ENCODE results near the gene KIF26B.
"Not testable (repeated sequence)": the region's sequence is repeated elsewhere in the genome, so short reads cannot be mapped to it uniquely, and the experiment has no call there.

KIF26B gene

DNA sequence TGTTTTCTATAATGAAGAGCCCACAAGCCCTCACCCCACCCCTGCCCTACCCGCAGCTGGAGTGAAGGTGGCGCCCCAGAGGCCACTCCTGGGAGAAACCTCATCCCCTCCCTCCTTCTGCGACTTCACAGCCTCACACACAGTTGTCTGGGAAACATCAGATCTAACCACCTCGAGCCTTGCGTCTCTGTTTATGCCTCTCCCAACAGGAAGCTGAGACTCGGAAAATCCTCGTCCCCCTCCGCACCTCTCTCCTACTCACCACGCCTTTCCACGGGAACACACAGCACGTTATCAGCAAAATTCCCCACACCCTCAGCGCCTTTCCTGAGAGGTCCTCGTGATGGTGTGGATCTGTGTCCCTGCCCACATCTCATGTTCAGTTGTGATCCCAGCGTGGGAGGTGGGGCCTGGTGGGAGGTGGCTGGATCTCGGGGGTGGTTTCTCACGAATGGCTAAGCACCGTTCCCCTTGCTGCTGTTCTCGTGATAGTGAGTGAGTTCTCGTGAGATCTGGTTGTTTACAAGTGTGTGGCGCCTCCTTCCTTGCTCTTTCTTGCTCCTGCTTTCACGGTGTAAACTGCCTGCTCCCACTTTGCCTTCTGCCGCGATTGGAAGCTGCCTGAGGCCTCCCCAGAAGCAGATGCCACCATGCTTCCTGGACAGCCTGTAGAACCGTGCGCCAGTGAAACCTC, 190.6 kb downstream of the KIF26B start:
- DNase-seq (ENCODE audit: low read depth in 2 of 3, low spot score in 1 of 3): no peak

DNA sequence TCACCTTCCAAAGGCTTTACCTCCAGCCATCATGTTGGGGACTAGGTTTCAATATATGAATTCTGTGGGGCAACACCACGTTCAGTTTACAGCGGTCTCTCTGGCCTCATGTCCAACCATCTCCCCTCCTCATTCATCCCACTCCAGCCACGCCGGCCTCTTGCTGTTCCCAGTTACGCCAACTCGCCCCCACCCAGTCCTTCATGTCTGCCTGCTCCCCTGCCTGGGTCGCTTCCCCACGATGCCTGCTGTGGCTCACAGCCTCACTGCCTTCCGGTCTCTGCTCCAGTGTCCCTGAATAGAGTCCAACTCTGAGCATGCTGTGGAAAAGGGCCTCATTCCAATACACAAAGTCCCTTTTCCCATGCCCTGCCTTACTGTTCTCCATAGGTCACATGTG, 193.8 kb downstream of the KIF26B start:
- no peak for DNase-seq (ENCODE audit: low read depth in 2 of 3, low spot score in 1 of 3)

DNA sequence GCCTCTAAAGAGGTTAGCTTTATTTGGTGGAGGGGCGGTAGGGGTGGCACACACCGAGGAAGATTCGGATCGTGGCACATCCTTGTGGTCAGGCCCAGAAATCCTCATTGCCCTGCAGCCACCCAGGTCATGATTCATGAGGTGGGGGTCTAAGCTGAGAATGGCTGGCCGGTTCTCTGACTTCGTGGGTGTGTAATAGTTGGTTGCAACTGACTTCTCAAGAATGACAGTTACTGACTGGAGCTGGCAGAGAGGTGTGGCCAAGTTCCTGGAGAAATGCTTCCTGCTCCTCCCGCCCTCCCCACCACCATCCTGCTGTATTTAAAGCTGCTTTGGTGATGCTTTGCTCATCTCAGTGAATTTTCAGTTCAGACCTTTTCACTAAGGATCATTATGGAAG, 198.6 kb downstream of the KIF26B start:
- DNase-seq (ENCODE audit: low read depth in 2 of 3, low spot score in 1 of 3): no peak

DNA sequence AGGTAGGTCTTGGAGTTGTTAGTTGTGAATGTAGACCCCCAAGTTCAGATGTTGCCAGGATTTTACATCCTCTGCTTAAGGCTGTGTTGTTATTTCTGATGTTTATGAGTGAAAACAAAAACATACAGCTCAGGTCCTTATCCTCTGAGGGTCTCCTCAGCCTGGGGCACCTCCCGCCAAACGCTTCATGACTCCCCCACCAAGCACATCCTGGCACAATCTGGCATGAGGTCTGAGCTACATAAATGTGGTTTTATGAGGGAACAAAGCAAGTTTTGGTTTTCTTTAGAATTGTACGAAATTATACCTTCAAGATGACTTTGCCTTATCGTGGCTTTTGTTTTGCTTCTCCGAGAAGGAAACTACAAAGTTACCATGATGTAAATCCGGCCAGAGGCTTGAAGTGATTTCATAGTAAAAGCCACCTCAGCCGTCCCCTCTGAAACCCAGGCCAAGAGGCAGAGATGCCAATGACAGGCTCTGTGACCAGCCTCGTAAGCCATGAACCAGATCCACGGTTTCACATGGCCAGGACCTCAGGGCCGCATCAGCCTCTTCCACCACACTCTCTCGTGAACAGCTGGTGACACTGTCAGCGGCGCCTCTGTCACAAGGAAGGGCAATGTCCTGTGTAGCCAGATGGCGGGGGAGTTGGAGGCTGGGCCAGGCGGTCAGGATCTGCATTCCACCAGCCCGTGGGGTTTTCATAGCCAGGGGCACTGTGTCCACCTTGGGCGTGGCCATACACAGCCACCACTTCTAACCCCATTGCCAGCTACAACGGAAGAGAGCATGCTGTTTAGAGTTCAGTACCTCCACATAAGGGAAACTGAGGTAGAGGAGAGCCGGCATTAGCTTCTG, 199.4 kb downstream of the KIF26B start:
- no peak for DNase-seq (ENCODE audit: low read depth in 2 of 3, low spot score in 1 of 3)

DNA sequence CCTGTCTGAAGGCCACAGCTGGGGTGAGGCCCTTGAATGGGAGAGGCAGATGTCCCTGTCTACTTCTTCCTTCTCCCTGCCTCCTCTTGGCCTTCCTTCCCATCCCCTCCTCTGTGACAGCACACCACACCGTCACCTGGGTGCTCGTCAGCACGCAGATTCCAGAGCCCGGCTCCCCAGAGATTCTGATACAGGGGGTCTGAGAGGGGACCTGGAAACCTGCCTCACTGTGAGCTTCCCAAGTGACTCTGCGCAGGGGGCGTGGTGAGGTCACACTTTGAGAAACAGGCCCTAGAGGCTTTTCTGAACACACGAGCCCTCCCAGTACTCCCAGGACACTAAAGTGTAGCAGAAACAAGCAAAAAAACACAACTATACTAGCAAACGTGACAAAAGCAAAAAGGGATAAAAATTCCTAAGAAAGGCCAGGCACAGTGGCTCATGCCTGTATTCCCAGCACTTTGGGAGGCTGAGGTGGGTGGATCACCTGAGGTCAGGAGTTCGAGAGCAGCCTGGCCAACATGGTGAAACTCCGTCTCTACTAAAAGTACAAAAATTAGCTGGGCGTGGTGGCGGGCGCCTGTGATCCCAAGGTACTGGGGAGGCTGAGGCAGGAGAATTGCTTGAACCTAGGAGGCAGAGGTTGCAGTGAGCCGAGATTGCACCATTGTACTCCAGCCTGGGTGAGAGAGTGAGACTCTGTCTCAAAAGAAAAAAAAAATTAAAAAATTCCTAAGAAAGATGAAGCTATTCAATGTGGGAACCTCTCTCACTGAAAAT, 201.3 kb downstream of the KIF26B start:
- not testable (repeated sequence) for DNase-seq (ENCODE audit: low read depth in 2 of 3, low spot score in 1 of 3)

DNA sequence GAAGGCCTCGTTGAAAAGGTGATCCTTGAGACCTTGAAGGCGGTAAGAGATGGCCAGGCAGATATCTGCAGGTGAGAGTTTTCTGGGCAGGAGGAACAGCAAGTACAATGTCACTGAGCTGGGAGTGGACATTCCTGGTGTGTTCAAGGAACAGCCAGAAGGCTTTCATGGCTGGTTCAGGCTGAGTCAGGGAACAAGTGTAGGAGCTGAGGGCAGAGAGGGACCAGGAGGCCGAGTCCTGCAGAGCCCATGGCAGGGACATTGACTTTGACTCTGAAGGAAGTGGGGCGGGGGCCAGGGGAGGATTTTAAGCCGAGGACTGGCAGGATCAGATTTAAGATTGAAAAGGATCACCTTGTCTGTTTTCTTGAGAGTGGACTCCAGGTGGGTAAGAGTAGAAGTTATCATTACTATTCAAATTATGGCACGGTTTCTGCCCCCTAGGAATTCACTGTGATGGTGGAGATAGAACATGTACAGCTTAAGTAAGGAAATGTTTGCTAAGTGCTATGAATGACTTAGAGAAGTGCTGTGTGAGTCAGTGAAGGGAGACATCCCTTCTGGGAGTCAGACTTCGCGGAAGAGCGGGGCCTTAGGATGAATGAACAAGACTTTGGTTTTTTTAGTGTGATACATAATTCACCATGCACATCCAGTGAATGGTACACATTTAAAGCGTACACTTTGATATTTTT, 202.3 kb downstream of the KIF26B start:
- DNase-seq (ENCODE audit: low read depth in 2 of 3, low spot score in 1 of 3): no peak

DNA sequence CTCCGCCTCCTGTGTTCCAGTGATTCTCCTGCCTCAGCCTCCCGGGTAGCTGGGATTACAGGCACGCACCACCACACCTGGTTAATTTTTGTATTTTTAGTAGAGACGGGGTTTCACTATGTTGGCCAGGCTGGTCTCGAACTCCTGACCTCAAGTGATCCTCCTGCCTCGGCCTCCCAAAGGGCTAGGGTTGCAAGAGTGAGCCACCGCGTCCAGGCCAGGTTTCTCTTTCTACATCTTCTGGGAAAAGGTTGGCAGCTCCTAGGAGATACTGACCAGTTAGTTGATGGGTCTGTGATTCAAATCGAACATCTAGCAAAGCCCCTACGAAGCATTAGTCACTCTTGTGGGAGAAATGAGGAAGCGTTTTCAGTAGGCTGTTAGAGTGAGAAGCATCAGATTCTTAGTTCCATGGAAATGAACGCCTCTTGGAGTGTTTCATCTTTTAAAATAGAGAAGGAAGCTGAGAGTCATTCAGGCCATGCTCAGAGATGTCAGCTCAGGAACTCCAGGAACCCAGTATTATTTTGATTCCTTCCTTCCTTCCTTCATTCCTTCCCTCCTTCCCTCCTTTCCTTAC, 204.4 kb downstream of the KIF26B start:
- not testable (repeated sequence) for DNase-seq (ENCODE audit: low read depth in 2 of 3, low spot score in 1 of 3)

DNA sequence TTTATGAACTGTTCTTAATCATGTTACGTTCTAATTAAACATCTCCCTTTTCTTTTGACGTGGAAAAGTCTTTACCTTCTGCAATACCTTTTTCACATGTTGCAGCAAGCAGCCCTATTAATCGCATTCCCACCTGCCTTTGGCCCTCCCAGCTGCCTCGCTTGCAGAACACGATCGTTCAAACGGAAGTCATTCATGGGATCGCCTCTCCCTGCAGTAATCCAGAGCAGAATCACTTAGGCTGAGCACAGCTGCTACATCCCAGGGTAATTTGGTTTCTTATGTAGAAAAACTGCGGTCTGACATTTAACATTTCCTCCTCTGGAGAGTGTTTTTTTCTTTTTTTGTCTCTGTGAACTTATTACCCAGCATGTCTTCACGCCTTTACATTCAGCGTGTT, 206.3 kb downstream of the KIF26B start:
- DNase-seq (ENCODE audit: low read depth in 2 of 3, low spot score in 1 of 3): no peak

DNA sequence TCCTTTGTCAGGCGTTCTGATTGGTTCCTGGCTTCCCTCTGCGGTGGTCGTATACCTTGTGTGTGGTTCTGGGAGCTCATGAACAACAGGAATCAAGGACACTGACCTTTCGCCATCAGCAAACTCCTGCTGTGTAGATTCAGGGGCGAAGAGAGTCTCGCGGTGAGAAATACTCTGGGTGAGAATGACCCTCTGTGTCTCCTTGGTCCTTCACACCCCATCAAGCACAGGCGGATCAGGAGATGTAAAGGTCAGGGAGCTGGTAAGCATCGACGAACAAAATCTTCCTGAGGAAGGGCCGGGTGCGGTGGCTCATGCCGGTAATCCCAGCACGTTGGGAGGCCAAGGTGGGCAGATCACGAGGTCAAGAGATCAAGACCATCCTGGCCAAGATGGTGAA, 207.2 kb downstream of the KIF26B start:
- no peak for DNase-seq (ENCODE audit: low read depth in 2 of 3, low spot score in 1 of 3)

DNA sequence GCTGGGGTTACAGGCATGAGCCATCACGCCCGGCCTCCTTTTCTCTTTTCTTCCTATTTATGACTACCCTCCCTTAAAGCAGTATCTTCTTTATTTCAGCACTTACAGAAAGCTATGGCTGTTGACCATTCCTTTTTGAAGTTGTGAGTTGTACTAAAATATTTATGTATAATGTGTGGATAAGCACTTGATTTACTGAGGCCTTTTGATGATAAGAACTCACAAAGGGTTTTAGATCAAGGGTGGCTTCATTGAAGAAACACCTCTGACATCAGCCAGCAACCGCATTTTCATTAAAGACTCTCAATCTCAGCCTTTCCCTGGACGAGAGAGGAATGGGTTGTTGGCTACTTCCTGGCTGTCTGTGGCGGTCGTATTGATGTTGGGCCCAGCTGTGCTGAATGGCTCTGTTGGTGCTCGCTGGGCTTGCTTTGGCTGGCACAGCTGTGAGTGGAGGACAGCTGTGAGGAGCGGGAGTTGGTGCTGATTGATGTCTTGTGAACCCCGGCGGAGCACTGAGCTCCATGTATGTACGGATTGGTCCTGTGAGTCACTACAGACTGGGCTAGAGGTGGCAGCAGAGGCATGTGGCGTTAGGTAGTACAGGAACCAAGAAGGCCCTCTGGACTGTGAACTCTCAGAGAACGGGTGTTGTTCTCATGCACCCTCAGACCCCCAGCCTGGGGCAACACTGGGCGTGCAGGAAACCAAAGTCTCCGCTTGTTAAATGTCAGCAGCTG, 208.8 kb downstream of the KIF26B start:
- DNase-seq (ENCODE audit: low read depth in 2 of 3, low spot score in 1 of 3): no peak

DNA sequence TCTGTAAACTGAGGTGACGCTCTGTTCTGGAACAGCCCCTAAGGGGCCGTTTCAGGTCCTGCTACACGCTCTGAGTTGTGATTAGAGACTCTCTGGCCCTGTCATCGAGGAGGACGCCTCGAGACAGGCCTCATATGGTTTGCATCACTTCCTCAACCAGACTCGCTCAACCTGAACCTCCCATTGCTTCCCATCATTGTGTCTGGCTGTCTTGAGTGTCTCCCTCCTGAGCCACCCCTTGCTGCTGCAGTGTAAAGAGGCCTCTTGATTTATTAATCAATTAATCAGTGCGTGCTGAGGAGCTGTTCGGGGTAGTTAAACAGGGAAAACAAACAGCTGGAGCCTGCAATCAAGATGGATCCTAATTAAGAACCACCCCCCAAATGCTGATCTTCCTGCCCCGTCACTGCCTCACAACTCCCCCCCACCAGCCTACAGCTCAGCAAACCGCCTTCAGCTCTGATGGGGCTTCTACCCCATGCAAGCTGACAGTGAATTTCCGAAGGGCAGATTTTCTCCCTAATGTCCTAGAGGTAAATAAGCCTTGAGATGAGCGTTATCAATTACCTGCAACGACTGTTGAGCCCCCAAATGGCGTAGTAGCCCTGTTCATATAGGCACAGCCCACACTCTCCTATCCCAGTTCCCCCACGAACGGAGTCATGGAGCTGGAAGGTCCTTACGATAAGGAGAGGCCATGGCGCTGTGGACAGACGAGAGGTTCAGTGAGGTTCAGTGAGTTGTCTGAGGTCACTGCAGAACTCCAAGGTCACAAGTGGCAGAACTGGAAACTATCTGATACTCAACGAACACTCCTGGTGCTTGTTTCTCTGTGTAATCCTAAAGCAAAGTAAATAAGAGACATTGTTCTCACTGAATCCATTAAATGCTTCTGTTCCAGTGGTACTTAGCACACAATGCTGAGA, 210.6 kb downstream of the KIF26B start:
- DNase-seq (ENCODE audit: low read depth in 2 of 3, low spot score in 1 of 3): no peak

DNA sequence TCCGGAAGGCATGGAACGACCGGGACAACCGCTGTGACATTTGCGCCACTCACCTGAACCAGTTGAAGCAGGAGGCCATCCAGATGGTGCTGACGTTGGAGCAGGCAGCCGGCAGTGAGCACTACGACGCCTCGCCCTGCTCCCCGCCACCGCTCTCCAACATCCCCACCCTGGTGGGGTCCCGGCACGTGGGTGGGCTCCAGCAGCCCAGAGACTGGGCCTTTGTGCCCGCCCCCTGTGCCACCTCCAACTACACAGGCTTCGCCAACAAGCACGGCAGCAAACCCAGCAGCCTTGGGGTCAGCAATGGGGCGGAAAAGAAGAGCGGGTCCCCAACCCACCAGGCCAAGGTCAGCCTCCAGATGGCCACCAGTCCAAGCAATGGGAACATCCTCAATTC, 212.1 kb downstream of the KIF26B start:
- no peak for DNase-seq (ENCODE audit: low read depth in 2 of 3, low spot score in 1 of 3)

DNA sequence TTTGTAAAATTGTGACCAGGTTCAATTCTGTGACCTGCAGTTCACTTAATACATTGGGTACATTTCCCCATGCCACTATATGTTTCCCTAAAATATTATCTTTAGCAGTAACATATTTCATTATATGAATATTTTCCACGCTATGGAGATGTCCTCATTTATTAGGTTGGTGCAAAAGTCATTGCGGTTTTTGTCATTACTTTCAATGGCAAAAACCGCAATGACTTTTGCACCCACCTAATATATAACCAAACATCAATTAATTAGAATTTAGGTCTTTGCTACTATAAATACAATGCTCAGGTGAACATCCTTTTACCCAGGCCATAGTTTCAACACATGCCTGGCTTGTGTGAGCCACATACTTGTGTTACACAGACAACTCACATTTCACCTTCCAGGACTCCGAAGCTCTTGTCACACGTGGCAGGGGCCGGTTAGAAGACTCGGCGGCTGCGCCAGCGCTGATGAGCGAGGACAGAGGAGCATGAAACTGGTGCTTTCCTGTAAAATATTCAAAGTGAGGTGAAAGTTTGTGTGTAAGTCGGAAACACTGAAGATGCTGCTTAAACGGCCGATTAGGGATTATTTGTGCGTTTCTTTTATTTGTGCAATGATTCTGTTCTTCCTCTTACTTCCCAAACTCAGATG, 215.5 kb downstream of the KIF26B start:
- DNase-seq (ENCODE audit: low read depth in 2 of 3, low spot score in 1 of 3): no peak

DNA sequence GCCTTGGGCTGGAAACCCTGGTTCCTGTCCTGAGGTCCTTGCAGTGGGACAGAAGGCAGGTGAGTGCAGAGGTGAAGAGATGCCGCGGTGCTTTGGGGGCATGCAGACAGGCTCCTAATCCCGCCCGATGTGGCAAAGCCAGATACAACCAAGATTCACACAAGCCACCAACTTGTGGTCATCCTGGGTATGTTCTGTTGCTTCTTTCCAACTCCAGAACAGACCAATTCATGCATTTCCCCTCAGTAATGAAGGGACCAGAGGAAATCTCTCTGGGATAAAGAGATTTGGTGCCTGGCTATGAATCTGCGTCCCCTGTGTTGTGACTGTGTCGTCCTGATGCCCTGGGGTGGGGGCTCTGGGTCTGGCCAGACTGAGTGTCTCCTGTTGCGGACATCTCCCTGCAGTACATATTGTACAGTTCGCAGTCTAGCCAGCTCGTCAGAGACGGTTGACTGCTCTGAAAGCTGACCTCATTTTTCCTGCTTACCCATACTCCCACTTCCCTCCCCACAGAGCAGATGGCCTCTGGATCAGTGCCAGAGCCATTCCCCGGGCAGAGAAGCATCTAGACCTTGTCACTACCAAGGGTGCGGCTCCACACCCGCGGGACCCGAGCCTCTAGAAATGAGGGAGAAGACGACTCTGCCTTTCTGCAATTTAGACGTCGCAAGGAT, 216.3 kb downstream of the KIF26B start:
- no peak for DNase-seq (ENCODE audit: low read depth in 2 of 3, low spot score in 1 of 3)

DNA sequence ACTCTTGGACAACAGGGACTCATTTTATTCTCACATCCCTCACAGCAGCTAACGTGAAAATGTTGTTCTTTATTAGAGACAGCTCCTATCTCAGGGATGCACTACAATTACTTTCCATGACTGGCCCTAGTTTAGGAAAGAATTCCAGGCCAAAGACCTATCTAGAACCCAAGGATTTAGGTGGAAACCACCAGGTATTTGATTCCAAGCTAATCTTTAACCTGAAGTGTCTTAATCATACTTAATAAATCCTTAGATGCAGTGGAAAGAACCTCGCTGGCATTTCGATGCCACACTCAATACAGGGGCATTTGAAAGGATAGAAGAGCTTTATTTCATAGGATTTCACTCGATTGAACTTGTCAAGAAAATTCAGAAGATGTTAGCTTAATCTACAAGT, 218.3 kb downstream of the KIF26B start:
- DNase-seq (ENCODE audit: low read depth in 2 of 3, low spot score in 1 of 3): no peak

DNA sequence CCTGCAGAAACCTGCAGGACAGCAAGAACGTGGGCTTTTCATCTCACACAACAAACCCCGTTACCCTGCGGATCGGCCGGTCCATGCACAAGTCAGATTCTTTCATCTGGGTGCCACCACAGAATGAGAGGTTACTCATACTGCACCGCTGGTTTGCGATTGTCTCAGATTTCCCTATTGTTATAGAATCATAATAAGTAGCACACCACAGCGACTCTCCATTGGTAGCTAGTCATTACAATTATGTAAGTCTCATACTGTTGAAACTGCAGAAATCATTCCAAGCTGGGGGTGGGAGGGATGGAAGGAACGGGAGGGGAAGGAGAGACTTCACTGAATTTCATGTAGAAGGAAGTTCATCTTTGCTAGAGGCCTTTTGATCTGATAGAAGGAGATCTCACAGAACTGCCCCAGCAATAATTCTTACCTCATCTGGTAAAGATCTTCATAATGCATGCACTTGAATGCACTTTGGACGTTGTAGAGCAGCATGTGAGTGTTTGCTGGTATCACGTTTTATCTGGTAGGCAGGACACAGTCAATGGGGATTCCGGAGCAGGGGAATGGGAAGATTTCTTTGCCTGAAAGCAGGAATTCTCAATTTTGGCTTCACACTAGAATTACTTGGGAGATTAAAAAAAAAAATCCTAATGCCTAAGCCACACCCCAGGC, 221.1 kb downstream of the KIF26B start:
- no peak for DNase-seq (ENCODE audit: low read depth in 2 of 3, low spot score in 1 of 3)

DNA sequence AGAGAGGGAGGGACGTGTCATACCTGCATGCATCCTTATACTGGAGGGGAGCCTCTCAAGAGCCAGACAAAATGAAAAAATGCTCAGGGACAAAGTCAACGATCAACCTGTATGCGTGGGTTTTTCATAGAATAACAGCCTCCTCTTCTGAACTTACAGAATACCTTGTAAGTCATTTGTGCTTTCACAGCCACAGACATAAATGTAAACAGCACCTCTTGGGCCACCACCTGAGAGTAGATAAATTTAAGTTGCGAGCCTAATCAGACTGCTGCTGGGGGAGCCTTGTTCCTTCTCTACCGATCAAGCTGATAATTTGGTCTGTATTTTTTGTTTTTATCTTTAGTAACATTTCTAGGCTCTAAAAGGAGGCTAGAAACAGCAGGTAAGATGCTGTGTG, 223.1 kb downstream of the KIF26B start:
- DNase-seq (ENCODE audit: low read depth in 2 of 3, low spot score in 1 of 3): no peak

DNA sequence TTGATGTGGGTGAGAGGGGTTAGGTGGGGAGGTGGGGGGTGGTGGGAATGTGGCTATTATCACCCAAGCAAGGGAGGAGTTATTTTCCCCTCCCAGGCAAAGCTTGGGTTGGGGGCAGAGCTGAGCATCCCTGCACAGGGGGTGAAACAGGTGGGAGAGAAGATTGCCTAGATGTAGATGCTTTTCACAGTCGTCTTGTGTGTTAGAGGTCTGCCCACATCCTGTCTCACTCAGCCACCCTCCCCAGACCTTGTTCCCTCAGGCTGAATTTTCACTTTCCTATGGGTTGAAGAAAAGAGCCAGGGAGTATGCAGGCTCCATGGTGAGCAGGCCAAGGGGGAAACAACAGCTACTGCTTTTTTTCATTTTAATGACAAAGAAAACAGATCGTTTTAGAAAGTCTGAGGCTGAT, 223.5 kb downstream of the KIF26B start:
- no peak for DNase-seq (ENCODE audit: low read depth in 2 of 3, low spot score in 1 of 3)
